NCI-H1694 treated with DMSO at 0.1 percent for 48 hours (cell line): ENCODE data around the gene TRIP13.

Source experiments
- DNase-seq: peaks from one replicate; lab custom pipeline; 2025; lab: John Stamatoyannopoulos, UW

Gene TRIP13

GRCh38 chr5:953535-954449 is 61.1 kb downstream of the TRIP13 start:
- DNase-seq: no peak

GRCh38 chr5:955886-956761 is 63.4 kb downstream of the TRIP13 start:
- no peak for DNase-seq

GRCh38 chr5:956941-957747 is 64.5 kb downstream of the TRIP13 start:
- no peak for DNase-seq

GRCh38 chr5:957748-958485 is 65.2 kb downstream of the TRIP13 start:
- no peak for DNase-seq

- DNase-seq: no peak
These were observed 66.3 kb downstream of the TRIP13 start for GRCh38 chr5:958701-959571.

GRCh38 chr5:959581-960531 is 67.2 kb downstream of the TRIP13 start:
- DNase-seq: no peak

- no peak for DNase-seq
These were observed 67.9 kb downstream of the TRIP13 start for GRCh38 chr5:960551-960950.

GRCh38 chr5:961002-961710 is 68.5 kb downstream of the TRIP13 start:
- no peak for DNase-seq

GRCh38 chr5:961711-962240 is 69.1 kb downstream of the TRIP13 start:
- DNase-seq: no peak

GRCh38 chr5:962386-962785 is 69.7 kb downstream of the TRIP13 start:
- DNase-seq: no peak

GRCh38 chr5:962801-963200 is 70.1 kb downstream of the TRIP13 start:
- DNase-seq: no peak

- DNase-seq: no peak
These were observed 70.6 kb downstream of the TRIP13 start for GRCh38 chr5:963310-963672.

GRCh38 chr5:963673-964531 is 71.2 kb downstream of the TRIP13 start:
- no peak for DNase-seq

- no peak for DNase-seq
These were observed 72.1 kb downstream of the TRIP13 start for GRCh38 chr5:964821-965220.

- DNase-seq: no peak
These were observed 73.1 kb downstream of the TRIP13 start for GRCh38 chr5:965604-966344.

- DNase-seq: no peak
These were observed 73.6 kb downstream of the TRIP13 start for GRCh38 chr5:966345-966710.

GRCh38 chr5:966941-967340 is 74.3 kb downstream of the TRIP13 start:
- no peak for DNase-seq
